GM12892 (cell line): ENCODE results near the gene NSG2.

Source experiments
- POLR2A ChIP-seq: IDR thresholded peaks from 2 replicates; pipeline ENCODE4 v1.6.1; 2011; ENCODE audit warnings: low read depth, low read length, control low read depth
- POLR2AphosphoS5 ChIP-seq: IDR thresholded peaks from 2 replicates; pipeline ENCODE4 v1.6.1; 2011; ENCODE audit warnings: low read depth, low read length, control low read depth
- TAF1 ChIP-seq: IDR thresholded peaks from 2 replicates; pipeline ENCODE4 v1.6.1; 2011; ENCODE audit warnings: low read depth, mild to moderate bottlenecking, control low read depth, low read length, borderline replicate concordance

- TF ChIP-seq TAF1 (no peak), POLR2AphosphoS5 (no peak), POLR2A (no peak)
These were observed 13.7 kb downstream of the NSG2 start for GRCh38 chr5:174059247-174059646.
